ENCODE data around the gene RNF223.
"Not testable (repeated sequence)": the region's sequence is repeated elsewhere in the genome, so short reads cannot be mapped to it uniquely, and the experiment has no call there.

RNF223 gene

GRCh38 chr1:1067860-1068516, 6.1 kb downstream of the RNF223 start:
- no peak overlapping the region for H3K18ac ChIP-seq (ENCODE audit: low read length)
- no peaks in the 10 kb centered on the region for H3K36me3 ChIP-seq (ENCODE audit: control insufficient read depth in 1 of 2, insufficient read depth in 2 of 2, low read length in 2 of 2)
- no CpG with 5 or more reads among the region's 32 CpGs for WGBS (ENCODE audit: extremely low coverage, insufficient coverage, insufficient read length)
- H2AFZ ChIP-seq (ENCODE audit: insufficient read depth, low read length, poor library complexity), result no peak overlapping the region
- H4K12ac ChIP-seq (ENCODE audit: low read depth, low read length), result no peak overlapping the region
- H2BK5ac ChIP-seq (ENCODE audit: low read depth, low read length, poor library complexity), result no peak overlapping the region
- H2BK120ac ChIP-seq (ENCODE audit: insufficient read depth, low read length, poor library complexity), result no peak overlapping the region
- H3K9me3 ChIP-seq (ENCODE audit: insufficient read depth, low read depth, low read length), result peaks cover 5% of the 10 kb centered on the region
- peaks cover 34 to 41% of the 10 kb centered on the region in 2 experiments for H3K4me1 ChIP-seq (ENCODE audit: control insufficient read depth in 1 of 2, insufficient read depth in 2 of 2, low read length in 2 of 2)
- H3K27ac ChIP-seq (ENCODE audit: low read depth, low read length), result no peak overlapping the region
- H3K23ac ChIP-seq (ENCODE audit: low read length), result no peak overlapping the region
- no peak overlapping the region for H3K9ac ChIP-seq (ENCODE audit: low read length)
- DNase-seq, result peak; percentile 69 to 80
- no peaks in the 10 kb centered on the region for H3K27me3 ChIP-seq (ENCODE audit: insufficient read depth, low read length)
- no peak overlapping the region for H3K4ac ChIP-seq (ENCODE audit: low read depth, low read length)
- H4K8ac ChIP-seq (ENCODE audit: low read depth, low read length), result no peak overlapping the region
- H3K79me2 ChIP-seq (ENCODE audit: control insufficient read depth, insufficient read depth, low read length, poor library complexity), result peaks cover 2% of the 10 kb centered on the region
- H3K4me3 ChIP-seq (ENCODE audit: low read depth, low read length), result no peak overlapping the region
- H3K14ac ChIP-seq (ENCODE audit: low read length), result no peak overlapping the region
- H3K4me2 ChIP-seq (ENCODE audit: low read length), result peak overlapping the region; percentile 56
- H2BK12ac ChIP-seq (ENCODE audit: low read length), result no peak overlapping the region
- H2AK5ac ChIP-seq (ENCODE audit: low read length), result no peak overlapping the region
- peaks cover 27% of the 10 kb centered on the region for H3K79me1 ChIP-seq (ENCODE audit: low read length)
- H4K91ac ChIP-seq (ENCODE audit: low read depth, low read length), result no peak overlapping the region

- H3K4me2 ChIP-seq (ENCODE audit: low read length), result no peak overlapping the region
- no peak overlapping the region for H2AK5ac ChIP-seq (ENCODE audit: low read length)
- no peak overlapping the region for H3K14ac ChIP-seq (ENCODE audit: low read length)
- no peak overlapping the region for H2AFZ ChIP-seq (ENCODE audit: insufficient read depth, low read length, poor library complexity)
- peaks cover 5% of the 10 kb centered on the region for H3K9me3 ChIP-seq (ENCODE audit: insufficient read depth, low read depth, low read length)
- H3K27me3 ChIP-seq (ENCODE audit: insufficient read depth, low read length), result no peaks in the 10 kb centered on the region
- no peaks in the 10 kb centered on the region for H3K36me3 ChIP-seq (ENCODE audit: control insufficient read depth in 1 of 2, insufficient read depth in 2 of 2, low read length in 2 of 2)
- no CpG with 5 or more reads among the region's 54 CpGs for WGBS (ENCODE audit: extremely low coverage, insufficient coverage, insufficient read length)
- no peak overlapping the region for H2BK5ac ChIP-seq (ENCODE audit: low read depth, low read length, poor library complexity)
- no peak overlapping the region for H3K9ac ChIP-seq (ENCODE audit: low read length)
- H3K27ac ChIP-seq (ENCODE audit: low read depth, low read length), result no peak overlapping the region
- H3K4ac ChIP-seq (ENCODE audit: low read depth, low read length), result no peak overlapping the region
- H3K79me1 ChIP-seq (ENCODE audit: low read length), result peaks cover 21% of the 10 kb centered on the region
- no peak overlapping the region for H4K12ac ChIP-seq (ENCODE audit: low read depth, low read length)
- no peak overlapping the region for H4K8ac ChIP-seq (ENCODE audit: low read depth, low read length)
- H3K4me1 ChIP-seq (ENCODE audit: control insufficient read depth in 1 of 2, insufficient read depth in 2 of 2, low read length in 2 of 2), result peaks cover 34 to 39% of the 10 kb centered on the region in 2 experiments
- H2BK12ac ChIP-seq (ENCODE audit: low read length), result no peak overlapping the region
- no peak overlapping the region for H3K23ac ChIP-seq (ENCODE audit: low read length)
- no peak overlapping the region for H2BK120ac ChIP-seq (ENCODE audit: insufficient read depth, low read length, poor library complexity)
- H3K18ac ChIP-seq (ENCODE audit: low read length), result no peak overlapping the region
- no peak overlapping the region for H3K4me3 ChIP-seq (ENCODE audit: low read depth, low read length)
- H3K79me2 ChIP-seq (ENCODE audit: control insufficient read depth, insufficient read depth, low read length, poor library complexity), result peaks cover 2% of the 10 kb centered on the region
- peak in 1 of 2 donors; percentile 59 for DNase-seq
- no peak overlapping the region for H4K91ac ChIP-seq (ENCODE audit: low read depth, low read length)
These were observed 6.7 kb downstream of the RNF223 start for GRCh38 chr1:1067284-1067859.

- H3K36me3 ChIP-seq (ENCODE audit: control insufficient read depth in 1 of 2, insufficient read depth in 2 of 2, low read length in 2 of 2), result no peaks in the 10 kb centered on the region
- no peak overlapping the region for H3K27ac ChIP-seq (ENCODE audit: low read depth, low read length)
- H2BK120ac ChIP-seq (ENCODE audit: insufficient read depth, low read length, poor library complexity), result no peak overlapping the region
- no peak overlapping the region for H4K8ac ChIP-seq (ENCODE audit: low read depth, low read length)
- no peak overlapping the region for H2AK5ac ChIP-seq (ENCODE audit: low read length)
- no peak overlapping the region for H3K9ac ChIP-seq (ENCODE audit: low read length)
- no peaks in the 10 kb centered on the region for H3K27me3 ChIP-seq (ENCODE audit: insufficient read depth, low read length)
- H3K4me1 ChIP-seq (ENCODE audit: control insufficient read depth in 1 of 2, insufficient read depth in 2 of 2, low read length in 2 of 2), result peaks cover 36 to 42% of the 10 kb centered on the region in 2 experiments
- H3K14ac ChIP-seq (ENCODE audit: low read length), result no peak overlapping the region
- WGBS (ENCODE audit: extremely low coverage, insufficient coverage, insufficient read length), result no CpG with 5 or more reads among the region's 27 CpGs
- peaks cover 2% of the 10 kb centered on the region for H3K79me2 ChIP-seq (ENCODE audit: control insufficient read depth, insufficient read depth, low read length, poor library complexity)
- H4K12ac ChIP-seq (ENCODE audit: low read depth, low read length), result no peak overlapping the region
- no peak overlapping the region for H3K4me2 ChIP-seq (ENCODE audit: low read length)
- H3K4me3 ChIP-seq (ENCODE audit: low read depth, low read length), result no peak overlapping the region
- peaks cover 21% of the 10 kb centered on the region for H3K79me1 ChIP-seq (ENCODE audit: low read length)
- no peak overlapping the region for H3K4ac ChIP-seq (ENCODE audit: low read depth, low read length)
- no peak overlapping the region for H2BK5ac ChIP-seq (ENCODE audit: low read depth, low read length, poor library complexity)
- H2AFZ ChIP-seq (ENCODE audit: insufficient read depth, low read length, poor library complexity), result no peak overlapping the region
- H3K18ac ChIP-seq (ENCODE audit: low read length), result no peak overlapping the region
- no peak overlapping the region for H2BK12ac ChIP-seq (ENCODE audit: low read length)
- H3K9me3 ChIP-seq (ENCODE audit: insufficient read depth, low read depth, low read length), result peaks cover 5% of the 10 kb centered on the region
- no peak for DNase-seq
- H3K23ac ChIP-seq (ENCODE audit: low read length), result no peak overlapping the region
- H4K91ac ChIP-seq (ENCODE audit: low read depth, low read length), result no peak overlapping the region
These were observed 7.5 kb downstream of the RNF223 start for GRCh38 chr1:1066403-1067283.

GRCh38 chr1:1065940-1066304, 8.2 kb downstream of the RNF223 start:
- not testable (repeated sequence) for H3K9me3 ChIP-seq (ENCODE audit: insufficient read depth, low read depth, low read length); H2BK120ac ChIP-seq (ENCODE audit: insufficient read depth, low read length, poor library complexity); DNase-seq

More at GRCh38 chr1:1065940-1066304, 8.2 kb downstream of the RNF223 start:
- H4K8ac ChIP-seq (ENCODE audit: low read depth, low read length); H3K36me3 ChIP-seq (ENCODE audit: control insufficient read depth in 1 of 2, insufficient read depth in 2 of 2, low read length in 2 of 2); H2AFZ ChIP-seq (ENCODE audit: insufficient read depth, low read length, poor library complexity); H3K9ac ChIP-seq (ENCODE audit: low read length); H2BK5ac ChIP-seq (ENCODE audit: low read depth, low read length, poor library complexity); H2AK5ac ChIP-seq (ENCODE audit: low read length); H3K4ac ChIP-seq (ENCODE audit: low read depth, low read length); H3K18ac ChIP-seq (ENCODE audit: low read length); H3K27me3 ChIP-seq (ENCODE audit: insufficient read depth, low read length); H3K79me2 ChIP-seq (ENCODE audit: control insufficient read depth, insufficient read depth, low read length, poor library complexity); H4K12ac ChIP-seq (ENCODE audit: low read depth, low read length); H3K14ac ChIP-seq (ENCODE audit: low read length); H4K91ac ChIP-seq (ENCODE audit: low read depth, low read length); H2BK12ac ChIP-seq (ENCODE audit: low read length); H3K4me2 ChIP-seq (ENCODE audit: low read length); H3K4me3 ChIP-seq (ENCODE audit: low read depth, low read length); H3K27ac ChIP-seq (ENCODE audit: low read depth, low read length); H3K23ac ChIP-seq (ENCODE audit: low read length): not testable (repeated sequence)
- peaks cover 35 to 40% of the 10 kb centered on the region in 2 experiments for H3K4me1 ChIP-seq (ENCODE audit: control insufficient read depth in 1 of 2, insufficient read depth in 2 of 2, low read length in 2 of 2)
- WGBS (ENCODE audit: extremely low coverage, insufficient coverage, insufficient read length), result no CpG with 5 or more reads among the region's 11 CpGs
- peaks cover 21% of the 10 kb centered on the region for H3K79me1 ChIP-seq (ENCODE audit: low read length)
